GM18861 (cell line): ENCODE results near the gene ELAVL4.
"Not testable (repeated sequence)": the region's sequence is repeated elsewhere in the genome, so short reads cannot be mapped to it uniquely, and the experiment has no call there.

Experiments
- ATAC-seq: cut with Tn5 transposase; IDR thresholded peaks from one replicate; pipeline ENCODE4 v1.9.1; 2021; ENCODE audit not compliant: unreplicated experiment

Gene ELAVL4

DNA sequence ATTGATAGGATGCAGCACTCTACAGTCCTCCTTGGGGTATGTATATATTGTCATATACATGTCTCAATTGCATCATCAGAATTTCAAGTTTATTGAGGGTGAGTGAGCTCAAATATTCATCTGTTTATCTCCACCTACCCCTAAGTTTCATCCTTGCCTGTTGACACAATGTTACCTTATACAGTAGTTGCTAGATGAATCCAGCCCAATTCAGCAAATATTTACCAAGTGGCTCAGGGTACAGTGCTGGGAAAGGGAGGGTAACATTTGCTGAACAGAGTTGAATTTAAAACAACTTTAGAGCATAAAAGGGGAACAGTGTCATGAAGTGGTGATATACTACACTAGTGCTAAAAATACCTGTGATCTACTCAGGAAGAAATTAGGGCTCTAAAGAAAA lies 14.4 kb downstream of the ELAVL4 start:
- ATAC-seq, result no peak

- no peak for ATAC-seq
Measured at GRCh38 chr1:50126927-50127715, 18.4 kb downstream of the ELAVL4 start.

- ATAC-seq, result no peak
Measured at GRCh38 chr1:50129201-50129600, 20.5 kb downstream of the ELAVL4 start.

DNA sequence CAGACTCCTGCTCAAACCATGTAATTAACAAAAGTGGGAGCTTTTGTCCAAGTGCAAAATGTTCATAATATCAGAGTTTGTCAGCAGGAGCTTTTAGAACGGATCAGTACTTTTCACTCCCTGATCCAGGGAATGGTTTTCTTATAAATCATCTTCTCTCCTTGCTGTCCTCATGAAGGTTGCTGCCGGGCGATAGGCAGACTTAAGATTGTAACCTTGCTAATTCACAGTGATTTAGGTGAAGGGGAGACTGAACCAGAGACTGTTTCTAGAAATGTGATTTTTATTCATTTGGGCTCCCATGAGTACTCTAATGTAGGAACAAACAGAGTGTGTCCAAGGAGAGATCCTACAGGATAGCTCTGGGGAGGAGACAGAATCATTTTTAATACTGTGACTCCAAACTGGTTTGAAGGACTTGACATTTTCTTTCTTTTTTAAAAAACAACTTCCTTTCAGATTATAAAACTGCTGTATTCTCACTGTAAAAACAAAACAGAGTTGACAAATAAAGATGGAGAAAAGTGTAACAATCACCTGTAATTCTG lies 23.7 kb downstream of the ELAVL4 start:
- no peak for ATAC-seq

DNA sequence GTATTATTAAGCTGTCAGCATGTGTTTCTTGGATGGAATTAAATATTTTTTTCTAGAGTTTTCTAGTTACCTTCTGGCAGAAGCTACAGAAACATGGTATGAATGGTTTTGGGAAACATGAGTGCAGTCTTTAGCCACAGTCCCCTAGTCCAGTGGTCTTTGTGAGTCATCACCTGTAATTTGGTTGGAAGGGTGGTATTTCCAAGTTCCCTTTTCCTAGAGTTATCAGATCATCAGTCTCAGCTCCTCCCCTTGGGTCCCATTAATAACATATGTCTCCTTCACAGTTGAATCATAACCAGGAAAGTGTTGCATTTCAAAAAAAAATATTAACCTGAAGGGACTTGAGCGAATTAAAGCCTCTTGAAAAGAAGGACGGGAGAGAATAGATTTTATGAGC lies 27.0 kb downstream of the ELAVL4 start:
- ATAC-seq, result no peak

DNA sequence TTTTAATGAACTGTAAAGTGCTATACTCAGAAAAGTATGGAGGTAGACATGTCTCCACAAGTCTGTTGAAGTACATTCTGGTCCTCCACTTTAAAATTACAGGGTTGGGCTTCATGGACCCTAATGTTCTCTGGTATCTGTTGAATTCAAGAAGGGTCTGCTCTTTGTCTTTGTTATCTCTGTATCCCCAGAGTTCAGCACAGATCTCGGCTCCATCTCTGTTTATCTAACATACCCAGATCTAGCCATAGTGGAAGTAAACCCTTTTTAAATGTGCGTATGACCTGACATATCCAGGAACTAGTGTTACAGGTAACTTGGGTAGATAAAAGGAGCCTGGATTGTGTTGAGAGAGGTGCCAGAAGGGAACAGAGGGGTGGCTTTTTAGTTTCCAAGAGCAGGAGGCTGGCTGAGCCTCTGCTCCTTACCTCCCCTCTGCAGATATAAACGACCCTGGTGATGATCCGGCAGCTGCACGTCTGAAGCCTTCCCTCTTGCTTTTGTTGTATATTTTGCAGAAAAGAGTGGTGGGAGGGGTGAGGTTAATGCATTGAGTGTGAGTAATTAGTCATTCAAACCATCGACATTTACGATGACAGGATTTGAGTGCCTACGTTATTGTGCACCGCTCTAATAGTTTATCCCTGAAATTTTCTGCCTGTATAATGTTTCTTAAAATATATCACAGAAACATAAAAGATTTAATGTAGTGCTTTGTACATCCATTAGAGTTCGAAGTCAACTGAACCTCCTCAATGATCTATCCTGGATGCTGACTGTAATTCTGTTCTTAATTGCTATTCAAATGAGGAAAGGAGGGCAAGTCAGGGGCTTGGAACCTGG lies 30.8 kb downstream of the ELAVL4 start:
- no peak for ATAC-seq

GRCh38 chr1:50140182-50140447 lies 31.4 kb downstream of the ELAVL4 start:
- ATAC-seq, result no peak

- no peak for ATAC-seq
Measured at GRCh38 chr1:50147191-50147850, 38.6 kb downstream of the ELAVL4 start.

DNA sequence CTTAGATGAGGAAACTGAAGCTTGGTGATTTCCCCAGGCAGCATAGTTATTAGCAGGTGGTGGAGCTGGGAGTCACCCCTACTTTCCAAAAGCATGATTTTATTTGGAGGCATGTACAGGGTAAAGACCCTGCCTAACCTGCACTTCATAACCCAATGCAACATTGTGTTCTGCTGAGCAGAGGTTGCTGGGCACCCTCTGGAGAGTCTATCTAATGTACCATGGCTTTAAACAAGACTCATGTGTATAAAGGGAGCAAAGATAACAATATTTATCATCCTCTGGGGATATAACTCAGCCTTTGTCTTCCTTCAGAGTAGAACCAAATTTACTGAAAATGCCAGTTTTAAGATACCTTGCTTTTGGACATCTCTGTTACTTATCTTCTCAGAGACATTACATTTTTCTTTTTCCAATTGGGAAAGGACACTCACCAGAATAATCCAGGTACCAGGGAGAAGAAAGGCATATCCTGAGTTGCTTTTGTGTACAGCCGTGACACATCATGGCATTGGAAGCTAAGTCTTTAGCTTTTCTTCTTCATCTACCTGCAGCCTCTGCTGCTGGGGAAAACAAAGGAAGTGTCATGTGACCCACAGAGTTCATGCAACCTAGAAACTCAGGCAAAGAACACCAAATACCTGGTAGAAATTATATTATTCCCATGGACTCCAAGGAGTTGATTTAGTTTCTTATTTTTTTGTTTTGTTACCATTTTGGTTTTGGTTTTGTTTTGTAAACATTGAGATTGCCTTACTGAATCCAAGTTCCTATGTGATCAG lies 39.6 kb downstream of the ELAVL4 start:
- ATAC-seq, result no peak

GRCh38 chr1:50152236-50152635 lies 43.5 kb downstream of the ELAVL4 start:
- ATAC-seq, result no peak

- ATAC-seq, result no peak
Measured at GRCh38 chr1:50155541-50155940, 46.8 kb downstream of the ELAVL4 start.

GRCh38 chr1:50156241-50157010 lies 47.7 kb downstream of the ELAVL4 start:
- ATAC-seq, result no peak

DNA sequence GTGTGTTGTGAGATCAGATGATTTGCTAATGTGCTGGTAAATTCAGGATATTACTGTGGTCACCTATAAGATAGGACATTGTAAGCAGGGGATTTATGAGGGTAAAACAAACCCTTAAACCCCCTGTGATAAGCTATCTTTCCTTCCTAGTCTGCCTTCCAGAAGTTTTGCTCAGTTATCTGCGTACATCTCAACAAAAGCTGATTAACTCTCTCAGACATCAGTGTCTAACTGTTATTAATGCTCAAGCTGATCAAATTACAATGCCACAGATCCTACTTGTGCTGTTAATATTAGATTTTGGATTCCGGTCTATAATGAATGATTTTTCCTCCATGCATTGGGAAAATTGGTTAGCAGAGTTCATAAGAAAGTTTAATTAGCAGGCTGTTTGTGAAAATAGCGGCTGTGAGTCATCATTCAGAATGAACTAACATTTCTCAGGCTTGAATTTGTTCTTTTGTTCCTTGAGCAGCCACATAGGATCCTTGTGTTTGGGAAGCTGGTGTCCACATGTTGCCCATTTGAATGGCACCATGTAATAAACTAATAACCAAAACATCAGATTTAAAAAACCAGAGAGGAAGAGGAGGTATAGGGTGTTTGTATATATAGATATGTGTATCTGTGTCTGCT lies 48.7 kb downstream of the ELAVL4 start:
- ATAC-seq, result no peak

GRCh38 chr1:50158421-50158820 lies 49.7 kb downstream of the ELAVL4 start:
- no peak for ATAC-seq

DNA sequence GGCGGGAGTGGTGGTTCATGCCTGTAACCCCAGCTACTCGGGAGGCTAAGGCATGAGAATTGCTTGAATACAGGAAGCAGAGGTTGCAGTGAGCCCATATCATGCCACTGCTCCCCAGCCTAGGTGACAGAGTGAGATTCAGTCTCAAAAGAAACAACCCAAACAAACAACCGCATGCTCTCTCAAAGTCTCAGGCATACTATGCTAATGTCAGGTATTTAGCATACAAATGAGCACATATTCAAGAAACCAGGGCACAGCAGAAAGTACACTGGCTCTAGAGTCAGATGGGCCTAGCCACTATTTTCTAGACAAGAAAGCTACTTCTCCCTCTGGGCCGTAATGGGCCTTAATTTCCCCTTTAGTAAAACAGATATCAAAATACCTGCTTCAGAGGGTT lies 55.0 kb downstream of the ELAVL4 start:
- ATAC-seq, result no peak

DNA sequence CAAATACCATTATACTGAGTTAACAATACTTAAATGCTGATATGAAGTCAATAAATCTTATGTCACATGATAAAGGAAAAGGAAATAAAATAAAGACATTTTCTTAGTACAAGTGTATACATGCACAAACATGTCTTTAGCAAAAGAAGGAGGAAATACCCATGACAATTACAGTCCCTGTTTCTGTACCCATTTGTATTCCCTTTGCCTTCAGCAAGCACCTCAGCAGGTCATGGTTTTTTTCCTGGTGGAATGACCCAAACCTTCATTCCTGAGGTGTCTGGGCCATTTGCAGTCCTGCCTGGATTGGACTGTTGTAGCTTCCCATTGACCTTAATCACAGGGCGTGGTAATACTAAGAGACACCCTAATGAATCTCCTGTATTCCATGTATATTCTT lies 57.6 kb downstream of the ELAVL4 start:
- not testable (repeated sequence) for ATAC-seq

GRCh38 chr1:50172299-50172698 lies 63.6 kb downstream of the ELAVL4 start:
- ATAC-seq, result no peak

DNA sequence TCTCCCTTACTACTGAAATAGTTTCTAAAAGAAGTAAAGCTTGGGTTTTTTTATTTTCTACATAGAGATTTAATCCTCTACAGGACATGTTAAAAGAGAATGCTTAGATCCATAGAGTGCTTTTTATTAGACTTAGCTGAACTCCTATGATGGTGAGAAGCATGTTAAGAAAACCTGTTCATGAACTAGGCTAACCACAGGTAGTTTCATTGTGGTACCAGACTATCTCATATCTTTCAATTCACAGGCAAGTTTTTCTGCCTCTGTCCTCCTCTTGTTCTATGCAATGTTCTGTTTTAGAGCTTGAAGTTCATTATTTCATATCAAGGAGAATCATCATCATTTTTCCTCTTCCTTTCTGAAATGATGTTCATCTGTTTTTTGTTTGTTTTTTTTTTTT lies 65.4 kb downstream of the ELAVL4 start:
- ATAC-seq, result no peak

GRCh38 chr1:50175719-50176639 lies 67.3 kb downstream of the ELAVL4 start:
- no peak for ATAC-seq
